ENCODE data around the gene GATC. TPM values are rescaled to one million over a fixed set of nuclear protein-coding genes. Genes with fewer than 3 reads are reported as not detected.
A peak's percentile ranks its signal among the peaks of the same experiment; 100 is the strongest.

Gene GATC
- total RNA-seq, 2 donors from 2014 or later: 24.5 to 33.2 TPM

DNA sequence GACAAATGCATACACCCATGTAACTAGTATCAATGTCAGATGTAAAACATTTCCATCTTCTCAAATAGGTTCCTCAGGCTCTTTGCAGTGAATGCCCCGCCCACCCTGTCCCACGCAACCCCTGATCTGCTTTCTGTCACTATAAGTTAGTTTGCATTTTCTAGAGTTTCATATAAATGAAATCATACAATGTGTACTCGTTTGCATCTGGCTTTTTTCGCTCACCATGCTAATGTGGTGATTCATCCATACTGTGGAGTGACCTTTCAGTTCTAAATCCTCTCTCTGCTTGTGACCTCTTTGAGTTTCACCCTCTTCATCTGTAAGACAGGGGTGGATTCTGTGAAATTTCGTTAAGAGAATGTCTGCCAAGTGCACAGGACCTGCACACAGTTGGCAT is 46.7 kb upstream of the GATC start:
- Mint-ChIP-seq H3K27ac (no peak overlapping the region), H3K36me3 (ENCODE audit: low read depth) (no peaks in the 10 kb centered on the region), H3K4me3 (no peak overlapping the region), H3K4me1 (peaks cover 11% of the 10 kb centered on the region), H3K27me3 (ENCODE audit: insufficient read depth) (no peaks in the 10 kb centered on the region), H3K9me3 (peaks cover 1% of the 10 kb centered on the region)
- Histone ChIP-seq H3K36me3 (ENCODE audit: control insufficient read depth, insufficient read depth, low read length) (no peaks in the 10 kb centered on the region), H3K4me3 (ENCODE audit: low read length) (no peak overlapping the region), H3K9me3 (ENCODE audit: control insufficient read depth, low read length) (no peaks in the 10 kb centered on the region), H3K4me1 (ENCODE audit: control insufficient read depth, insufficient read depth, low read length) (no peaks in the 10 kb centered on the region), H3K9ac (ENCODE audit: extremely low read depth, low read length, poor library complexity, severe bottlenecking) (no peak overlapping the region), H3K27me3 (ENCODE audit: control insufficient read depth, insufficient read depth, low read length, poor library complexity, severe bottlenecking) (no peaks in the 10 kb centered on the region), H3K27ac (ENCODE audit: low read depth, low read length) (no peak overlapping the region)
- DNase-seq: no peak
- TF ChIP-seq, protein P1, sequence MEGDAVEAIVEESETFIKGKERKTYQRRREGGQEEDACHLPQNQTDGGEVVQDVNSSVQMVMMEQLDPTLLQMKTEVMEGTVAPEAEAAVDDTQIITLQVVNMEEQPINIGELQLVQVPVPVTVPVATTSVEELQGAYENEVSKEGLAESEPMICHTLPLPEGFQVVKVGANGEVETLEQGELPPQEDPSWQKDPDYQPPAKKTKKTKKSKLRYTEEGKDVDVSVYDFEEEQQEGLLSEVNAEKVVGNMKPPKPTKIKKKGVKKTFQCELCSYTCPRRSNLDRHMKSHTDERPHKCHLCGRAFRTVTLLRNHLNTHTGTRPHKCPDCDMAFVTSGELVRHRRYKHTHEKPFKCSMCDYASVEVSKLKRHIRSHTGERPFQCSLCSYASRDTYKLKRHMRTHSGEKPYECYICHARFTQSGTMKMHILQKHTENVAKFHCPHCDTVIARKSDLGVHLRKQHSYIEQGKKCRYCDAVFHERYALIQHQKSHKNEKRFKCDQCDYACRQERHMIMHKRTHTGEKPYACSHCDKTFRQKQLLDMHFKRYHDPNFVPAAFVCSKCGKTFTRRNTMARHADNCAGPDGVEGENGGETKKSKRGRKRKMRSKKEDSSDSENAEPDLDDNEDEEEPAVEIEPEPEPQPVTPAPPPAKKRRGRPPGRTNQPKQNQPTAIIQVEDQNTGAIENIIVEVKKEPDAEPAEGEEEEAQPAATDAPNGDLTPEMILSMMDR (conservative IDR thresholded peaks at IDR 0.05): no peak
- WGBS, 2 experiments (ENCODE audit: insufficient coverage in 1 of 2, insufficient read length in 1 of 2): 80 to 88% methylated on average over 3 to 5 of the region's 5 CpGs

DNA sequence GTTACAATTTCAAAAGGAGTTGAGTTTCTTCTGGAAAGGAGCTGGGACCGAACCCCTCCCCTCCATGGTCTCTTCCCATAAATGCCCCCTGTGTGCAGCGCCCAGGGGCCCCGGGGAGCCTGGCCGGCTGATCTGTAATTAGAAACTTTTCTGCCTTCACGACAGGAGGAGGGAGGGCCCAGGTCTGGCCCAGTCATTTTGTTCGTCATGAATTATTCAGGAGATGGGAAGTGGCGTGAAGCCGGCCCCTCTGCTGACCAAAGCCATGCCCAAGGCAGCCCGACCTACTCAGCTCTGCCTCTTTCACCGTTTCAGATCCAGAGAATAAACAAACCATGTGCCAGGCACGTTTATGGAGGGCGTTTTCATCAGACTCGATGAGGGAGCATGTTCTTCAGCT is 44.0 kb upstream of the GATC start:
- H3K4me3 Mint-ChIP-seq: peak overlapping the region; percentile 28

DNA sequence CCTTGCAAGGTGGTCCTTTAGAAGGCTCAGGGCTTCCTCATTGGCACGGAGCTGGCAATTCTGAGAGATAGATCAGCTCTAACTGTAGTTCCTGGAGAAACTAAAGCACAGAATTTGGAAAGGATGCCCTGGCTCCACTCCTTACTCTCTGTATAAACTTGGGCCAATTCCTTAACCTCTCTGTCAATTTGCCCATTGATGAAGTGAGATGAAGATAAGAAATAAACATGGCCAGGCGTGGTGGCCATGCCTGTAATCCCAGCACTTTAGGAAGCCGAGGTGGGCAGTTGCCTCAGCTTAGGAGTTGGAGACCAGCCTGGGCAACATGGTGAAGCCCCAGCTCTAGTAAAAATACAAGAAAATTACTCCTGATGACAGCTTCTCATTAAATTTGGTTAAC is 42.4 kb upstream of the GATC start:
- no peak overlapping the region for H3K4me3 Mint-ChIP-seq
- Histone ChIP-seq H3K27me3 (ENCODE audit: control insufficient read depth, insufficient read depth, low read length, poor library complexity, severe bottlenecking) (no peaks in the 10 kb centered on the region), H3K4me1 (ENCODE audit: control insufficient read depth, insufficient read depth, low read length) (no peaks in the 10 kb centered on the region), H3K36me3 (ENCODE audit: control insufficient read depth, insufficient read depth, low read length) (no peaks in the 10 kb centered on the region), H3K4me3 (ENCODE audit: low read length) (no peak overlapping the region), H3K9ac (ENCODE audit: extremely low read depth, low read length, poor library complexity, severe bottlenecking) (no peak overlapping the region), H3K9me3 (ENCODE audit: control insufficient read depth, low read length) (no peaks in the 10 kb centered on the region), H3K27ac (ENCODE audit: low read depth, low read length) (no peak overlapping the region)
- H3K4me1 Mint-ChIP-seq: peaks cover 9% of the 10 kb centered on the region
- no peaks in the 10 kb centered on the region for H3K36me3 Mint-ChIP-seq (ENCODE audit: low read depth)
- no peak for DNase-seq
- no peak overlapping the region for H3K27ac Mint-ChIP-seq
- peaks cover 1% of the 10 kb centered on the region for H3K9me3 Mint-ChIP-seq
- no peaks in the 10 kb centered on the region for H3K27me3 Mint-ChIP-seq (ENCODE audit: insufficient read depth)
- 90% methylated on average over 2 to 3 of the region's 3 CpGs for WGBS, 2 experiments (ENCODE audit: insufficient coverage in 1 of 2, insufficient read length in 1 of 2)
- TF ChIP-seq, protein P1 (conservative IDR thresholded peaks at IDR 0.05): no peak

More for the DNA sequence above, 44.0 kb upstream of the GATC start:
- Mint-ChIP-seq H3K36me3 (ENCODE audit: low read depth) (no peaks in the 10 kb centered on the region), H3K9me3 (peaks cover 1% of the 10 kb centered on the region), H3K27me3 (ENCODE audit: insufficient read depth) (no peaks in the 10 kb centered on the region), H3K4me1 (peaks cover 9% of the 10 kb centered on the region), H3K27ac (peak overlapping the region; percentile 77)
- Histone ChIP-seq H3K27ac (ENCODE audit: low read depth, low read length) (peak overlapping the region; percentile 87), H3K9ac (ENCODE audit: extremely low read depth, low read length, poor library complexity, severe bottlenecking) (no peak overlapping the region), H3K4me3 (ENCODE audit: low read length) (no peak overlapping the region), H3K9me3 (ENCODE audit: control insufficient read depth, low read length) (no peaks in the 10 kb centered on the region), H3K4me1 (ENCODE audit: control insufficient read depth, insufficient read depth, low read length) (no peaks in the 10 kb centered on the region), H3K27me3 (ENCODE audit: control insufficient read depth, insufficient read depth, low read length, poor library complexity, severe bottlenecking) (no peaks in the 10 kb centered on the region), H3K36me3 (ENCODE audit: control insufficient read depth, insufficient read depth, low read length) (no peaks in the 10 kb centered on the region)
- DNase-seq: peak; percentile 92
- 29 to 36% methylated on average over 6 to 13 of the region's 13 CpGs for WGBS, 2 experiments (ENCODE audit: insufficient coverage in 1 of 2, insufficient read length in 1 of 2)
- TF ChIP-seq, protein P1 (conservative IDR thresholded peaks at IDR 0.05): no peak

All from endodermal cell (in vitro differentiated cells).